ENCODE measurements around the gene RNASEH2B.

RNASEH2B gene

DNA sequence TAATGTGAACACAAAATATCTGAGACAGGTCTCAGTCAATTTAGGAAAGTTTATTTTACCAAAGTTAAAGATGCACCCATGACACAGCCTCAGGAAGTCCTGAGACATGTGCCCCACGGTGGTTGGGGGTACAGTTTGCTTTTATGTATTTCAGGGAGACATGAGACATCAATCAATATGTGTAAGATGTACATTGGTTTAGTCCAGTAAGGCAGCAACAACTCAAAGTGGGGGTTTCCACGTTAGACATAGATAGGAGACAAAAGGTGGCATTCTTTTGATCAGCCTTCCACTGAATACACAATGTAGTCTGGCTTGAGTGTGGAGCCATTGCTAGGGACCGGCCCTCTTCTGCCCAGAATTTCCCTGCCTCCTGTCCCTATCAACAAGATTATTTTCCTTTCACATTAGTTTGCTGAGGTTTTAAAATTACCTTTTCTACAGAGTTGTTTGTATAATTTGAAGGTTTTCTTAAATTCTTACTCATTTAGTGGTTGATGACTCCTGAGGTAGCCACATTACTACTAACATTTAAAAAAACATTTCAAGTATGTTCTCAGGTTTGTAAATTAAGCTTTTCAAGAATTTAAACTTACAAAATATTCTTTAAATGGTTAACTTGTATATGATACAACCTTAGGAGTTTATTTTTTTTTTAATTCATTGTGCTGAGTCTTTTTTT lies 33.2 kb downstream of the RNASEH2B start:
- no peaks in the 10 kb centered on the region for H3K4me1 ChIP-seq (ENCODE audit: control insufficient read depth, insufficient read depth, low read length)
- H3K9me3 ChIP-seq (ENCODE audit: control insufficient read depth, low read length), result peaks cover 1% of the 10 kb centered on the region
- no peak overlapping the region for H3K9ac ChIP-seq (ENCODE audit: low read length)
- DNase-seq (ENCODE audit: low read depth), result no peak
- H3K4me3 ChIP-seq (ENCODE audit: low read length), result no peak overlapping the region
- no peaks in the 10 kb centered on the region for H3K27me3 ChIP-seq (replicated peaks; ENCODE audit: control insufficient read depth, insufficient read depth, low read length)
- H3K36me3 ChIP-seq (ENCODE audit: control insufficient read depth, insufficient read depth, low read length, severe bottlenecking), result peaks cover 32% of the 10 kb centered on the region

- Histone ChIP-seq H3K4me1 (ENCODE audit: control insufficient read depth, insufficient read depth, low read length) (peaks cover 5% of the 10 kb centered on the region), H3K9me3 (ENCODE audit: control insufficient read depth, low read length) (no peaks in the 10 kb centered on the region), H3K4me3 (ENCODE audit: low read length) (no peak overlapping the region), H3K9ac (ENCODE audit: low read length) (no peak overlapping the region), H3K36me3 (ENCODE audit: control insufficient read depth, insufficient read depth, low read length, severe bottlenecking) (peaks cover 38% of the 10 kb centered on the region), H3K27me3 (replicated peaks; ENCODE audit: control insufficient read depth, insufficient read depth, low read length) (no peaks in the 10 kb centered on the region)
- no peak for DNase-seq (ENCODE audit: low read depth)
Measured at GRCh38 chr13:50945669-50946068, 36.1 kb downstream of the RNASEH2B start.

DNA sequence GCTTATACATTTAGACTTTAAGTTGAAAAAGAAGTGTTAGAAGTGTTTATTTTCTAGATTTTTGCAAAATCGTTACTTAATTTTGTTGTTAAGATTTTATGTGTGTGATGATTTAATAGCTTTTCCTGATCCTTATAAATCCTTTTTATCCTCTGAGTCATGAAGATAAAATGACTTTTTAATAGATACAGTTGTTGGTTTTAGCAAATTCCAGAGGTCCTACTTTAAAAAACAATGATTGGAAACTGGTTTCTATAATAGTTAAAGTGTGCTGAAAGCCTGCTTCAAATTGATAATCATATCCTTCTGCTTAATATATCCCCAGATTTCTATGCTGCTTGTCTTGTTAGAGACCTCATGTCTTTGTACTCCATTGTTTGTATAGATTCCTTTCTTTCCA lies 39.0 kb downstream of the RNASEH2B start:
- no peak overlapping the region for H3K9ac ChIP-seq (ENCODE audit: low read length)
- peaks cover 18% of the 10 kb centered on the region for H3K4me1 ChIP-seq (ENCODE audit: control insufficient read depth, insufficient read depth, low read length)
- no peaks in the 10 kb centered on the region for H3K27me3 ChIP-seq (replicated peaks; ENCODE audit: control insufficient read depth, insufficient read depth, low read length)
- H3K9me3 ChIP-seq (ENCODE audit: control insufficient read depth, low read length), result no peaks in the 10 kb centered on the region
- no peak for DNase-seq (ENCODE audit: low read depth)
- H3K4me3 ChIP-seq (ENCODE audit: low read length), result no peak overlapping the region
- H3K36me3 ChIP-seq (ENCODE audit: control insufficient read depth, insufficient read depth, low read length, severe bottlenecking), result peaks cover 24% of the 10 kb centered on the region

DNA sequence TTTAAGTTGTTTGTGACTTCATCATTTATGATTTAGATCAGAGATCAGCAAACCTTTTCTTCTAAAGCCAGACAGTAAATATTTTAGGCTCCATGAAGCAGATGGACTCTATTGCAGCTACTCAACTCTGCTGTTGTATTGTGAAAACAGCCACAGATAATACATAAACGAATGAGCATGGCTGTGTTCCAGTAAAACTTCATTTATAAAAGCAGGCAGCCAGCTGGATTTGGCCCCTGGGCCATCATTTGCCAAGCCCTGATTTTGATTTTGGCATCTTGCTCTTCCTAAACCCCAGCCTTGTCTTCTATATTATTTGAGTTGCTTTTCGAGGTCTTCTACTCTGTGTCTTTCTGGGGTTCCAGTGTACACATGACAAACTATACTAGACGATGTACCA lies 41.3 kb downstream of the RNASEH2B start:
- Histone ChIP-seq H3K9me3 (ENCODE audit: control insufficient read depth, low read length) (no peaks in the 10 kb centered on the region), H3K4me3 (ENCODE audit: low read length) (no peak overlapping the region), H3K4me1 (ENCODE audit: control insufficient read depth, insufficient read depth, low read length) (peaks cover 18% of the 10 kb centered on the region), H3K36me3 (ENCODE audit: control insufficient read depth, insufficient read depth, low read length, severe bottlenecking) (peaks cover 17% of the 10 kb centered on the region), H3K9ac (ENCODE audit: low read length) (no peak overlapping the region), H3K27me3 (replicated peaks; ENCODE audit: control insufficient read depth, insufficient read depth, low read length) (no peaks in the 10 kb centered on the region)
- no peak for DNase-seq (ENCODE audit: low read depth)

DNA sequence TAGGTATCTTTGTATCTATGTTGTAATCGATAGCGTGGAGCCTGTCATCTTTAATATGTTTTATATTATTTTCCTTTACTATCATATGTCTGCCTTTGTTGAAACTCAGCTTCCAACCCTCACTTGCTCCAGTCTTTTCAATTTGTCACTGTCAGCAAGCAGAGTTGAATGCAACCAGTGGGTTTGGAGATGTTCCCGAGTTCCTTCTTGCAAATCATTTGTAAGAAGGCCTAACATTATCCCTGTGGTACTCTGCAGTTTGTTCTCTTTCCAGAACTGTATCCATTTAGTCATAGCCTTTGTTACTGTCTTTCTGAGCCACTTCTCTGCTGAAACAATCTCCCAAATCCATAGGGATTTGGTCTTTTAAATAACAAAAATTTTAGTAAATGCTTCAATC lies 41.8 kb downstream of the RNASEH2B start:
- H3K9ac ChIP-seq (ENCODE audit: low read length), result no peak overlapping the region
- no peaks in the 10 kb centered on the region for H3K9me3 ChIP-seq (ENCODE audit: control insufficient read depth, low read length)
- DNase-seq (ENCODE audit: low read depth), result no peak
- H3K27me3 ChIP-seq (replicated peaks; ENCODE audit: control insufficient read depth, insufficient read depth, low read length), result no peaks in the 10 kb centered on the region
- H3K4me1 ChIP-seq (ENCODE audit: control insufficient read depth, insufficient read depth, low read length), result peaks cover 18% of the 10 kb centered on the region
- H3K36me3 ChIP-seq (ENCODE audit: control insufficient read depth, insufficient read depth, low read length, severe bottlenecking), result peaks cover 17% of the 10 kb centered on the region
- H3K4me3 ChIP-seq (ENCODE audit: low read length), result no peak overlapping the region

GRCh38 chr13:50955241-50955640 lies 45.6 kb downstream of the RNASEH2B start:
- Histone ChIP-seq H3K9me3 (ENCODE audit: control insufficient read depth, low read length) (no peaks in the 10 kb centered on the region), H3K4me1 (ENCODE audit: control insufficient read depth, insufficient read depth, low read length) (peaks cover 17% of the 10 kb centered on the region), H3K4me3 (ENCODE audit: low read length) (no peak overlapping the region), H3K9ac (ENCODE audit: low read length) (no peak overlapping the region), H3K36me3 (ENCODE audit: control insufficient read depth, insufficient read depth, low read length, severe bottlenecking) (peaks cover 10% of the 10 kb centered on the region), H3K27me3 (replicated peaks; ENCODE audit: control insufficient read depth, insufficient read depth, low read length) (no peaks in the 10 kb centered on the region)
- DNase-seq (ENCODE audit: low read depth), result no peak

DNA sequence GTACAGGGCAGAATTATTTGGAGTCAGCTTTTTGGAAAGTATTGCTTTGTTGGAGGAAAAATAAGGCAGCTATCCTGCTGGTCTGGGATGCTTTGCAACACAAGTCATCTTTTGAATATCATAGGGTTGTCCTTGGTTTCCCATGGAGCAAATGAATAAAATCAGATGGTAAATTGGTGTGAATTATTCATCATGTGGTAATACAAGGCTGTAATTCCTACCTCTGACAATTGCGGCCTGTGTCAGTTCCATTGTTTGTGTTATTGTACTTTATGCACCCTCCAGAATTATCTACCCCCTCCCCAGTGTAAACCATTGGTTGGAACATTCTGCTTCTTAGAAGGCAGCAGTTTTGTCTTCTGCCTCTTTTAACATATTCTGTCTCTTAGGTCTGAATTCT lies 46.2 kb downstream of the RNASEH2B start:
- H3K9me3 ChIP-seq (ENCODE audit: control insufficient read depth, low read length), result no peaks in the 10 kb centered on the region
- H3K36me3 ChIP-seq (ENCODE audit: control insufficient read depth, insufficient read depth, low read length, severe bottlenecking), result peaks cover 10% of the 10 kb centered on the region
- H3K27me3 ChIP-seq (replicated peaks; ENCODE audit: control insufficient read depth, insufficient read depth, low read length), result no peaks in the 10 kb centered on the region
- DNase-seq (ENCODE audit: low read depth), result no peak
- H3K4me3 ChIP-seq (ENCODE audit: low read length), result no peak overlapping the region
- H3K9ac ChIP-seq (ENCODE audit: low read length), result no peak overlapping the region
- peaks cover 11% of the 10 kb centered on the region for H3K4me1 ChIP-seq (ENCODE audit: control insufficient read depth, insufficient read depth, low read length)

DNA sequence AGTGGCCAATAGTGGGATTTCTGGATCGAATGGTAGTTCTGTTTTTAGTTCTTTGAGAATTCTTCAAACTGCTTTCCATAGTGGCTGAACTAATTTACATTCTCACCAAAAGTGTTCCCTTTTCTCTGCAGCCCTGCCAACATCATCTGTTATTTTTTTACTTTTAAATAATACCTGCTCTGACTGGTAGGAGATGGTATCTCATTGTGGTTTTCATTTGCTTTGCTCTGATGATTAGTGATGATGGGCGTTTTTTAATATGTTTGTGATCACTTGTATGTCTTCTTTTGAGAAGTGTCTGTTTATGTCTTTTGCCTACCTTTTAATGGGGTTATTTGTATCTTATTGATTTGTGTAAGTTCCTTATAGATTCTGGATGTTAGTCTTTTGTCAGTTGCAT lies 48.0 kb downstream of the RNASEH2B start:
- peaks cover 23% of the 10 kb centered on the region for H3K36me3 ChIP-seq (ENCODE audit: control insufficient read depth, insufficient read depth, low read length, severe bottlenecking)
- H3K9ac ChIP-seq (ENCODE audit: low read length), result no peak overlapping the region
- DNase-seq (ENCODE audit: low read depth), result no peak
- H3K4me1 ChIP-seq (ENCODE audit: control insufficient read depth, insufficient read depth, low read length), result no peaks in the 10 kb centered on the region
- no peak overlapping the region for H3K4me3 ChIP-seq (ENCODE audit: low read length)
- H3K27me3 ChIP-seq (replicated peaks; ENCODE audit: control insufficient read depth, insufficient read depth, low read length), result no peaks in the 10 kb centered on the region
- no peaks in the 10 kb centered on the region for H3K9me3 ChIP-seq (ENCODE audit: control insufficient read depth, low read length)

- no peaks in the 10 kb centered on the region for H3K27me3 ChIP-seq (replicated peaks; ENCODE audit: control insufficient read depth, insufficient read depth, low read length)
- DNase-seq (ENCODE audit: low read depth), result peak; percentile 4
- no peaks in the 10 kb centered on the region for H3K9me3 ChIP-seq (ENCODE audit: control insufficient read depth, low read length)
- no peaks in the 10 kb centered on the region for H3K4me1 ChIP-seq (ENCODE audit: control insufficient read depth, insufficient read depth, low read length)
- peaks cover 12% of the 10 kb centered on the region for H3K36me3 ChIP-seq (ENCODE audit: control insufficient read depth, insufficient read depth, low read length, severe bottlenecking)
- H3K9ac ChIP-seq (ENCODE audit: low read length), result no peak overlapping the region
- H3K4me3 ChIP-seq (ENCODE audit: low read length), result no peak overlapping the region
Measured at GRCh38 chr13:50969691-50970090, 60.1 kb downstream of the RNASEH2B start.

DNA sequence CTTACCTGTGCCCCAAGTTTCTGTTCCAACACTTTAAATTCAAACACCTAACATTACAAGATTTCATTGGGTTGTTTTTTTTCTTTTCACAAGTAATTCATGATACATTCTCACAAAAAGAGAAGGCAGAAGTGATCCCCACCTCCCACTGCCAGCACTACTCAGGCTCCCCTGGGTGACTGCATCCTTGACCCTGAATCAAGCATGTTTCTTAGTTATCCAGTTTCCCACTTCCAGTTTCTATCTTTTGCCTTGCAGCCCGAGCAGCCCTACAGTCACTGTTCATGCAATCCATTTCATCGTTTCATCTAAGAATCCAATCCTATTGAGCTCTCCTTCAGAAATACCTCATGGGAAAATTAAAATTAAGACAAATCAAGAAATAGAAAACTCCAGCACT lies 61.4 kb downstream of the RNASEH2B start:
- Histone ChIP-seq H3K27me3 (replicated peaks; ENCODE audit: control insufficient read depth, insufficient read depth, low read length) (no peaks in the 10 kb centered on the region), H3K4me1 (ENCODE audit: control insufficient read depth, insufficient read depth, low read length) (no peaks in the 10 kb centered on the region), H3K9me3 (ENCODE audit: control insufficient read depth, low read length) (no peaks in the 10 kb centered on the region), H3K4me3 (ENCODE audit: low read length) (no peak overlapping the region), H3K36me3 (ENCODE audit: control insufficient read depth, insufficient read depth, low read length, severe bottlenecking) (peaks cover 4% of the 10 kb centered on the region), H3K9ac (ENCODE audit: low read length) (no peak overlapping the region)
- DNase-seq (ENCODE audit: low read depth), result no peak

DNA sequence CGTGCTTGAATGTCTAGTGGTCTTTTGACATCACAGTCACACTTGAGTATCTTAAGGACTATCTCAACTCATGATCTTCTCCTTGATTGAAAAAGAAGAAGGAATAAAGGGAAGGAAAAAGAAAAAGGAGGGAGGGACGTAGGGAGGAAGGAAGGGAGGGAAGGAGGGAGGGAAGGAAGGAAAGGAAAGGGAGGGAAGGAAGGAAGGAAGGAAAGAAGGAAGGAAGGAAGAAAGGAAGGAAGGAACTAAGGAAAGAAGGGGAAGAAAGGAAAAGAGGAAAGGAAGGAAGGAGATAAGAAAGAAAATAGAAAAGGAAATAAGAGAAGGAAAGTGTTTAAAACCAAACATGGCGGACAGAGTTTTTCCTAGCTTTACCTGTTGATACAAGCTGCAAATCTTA lies 64.7 kb downstream of the RNASEH2B start:
- Histone ChIP-seq H3K4me3 (ENCODE audit: low read length) (no peak overlapping the region), H3K9me3 (ENCODE audit: control insufficient read depth, low read length) (no peaks in the 10 kb centered on the region), H3K36me3 (ENCODE audit: control insufficient read depth, insufficient read depth, low read length, severe bottlenecking) (peaks cover 6% of the 10 kb centered on the region), H3K27me3 (replicated peaks; ENCODE audit: control insufficient read depth, insufficient read depth, low read length) (no peaks in the 10 kb centered on the region), H3K9ac (ENCODE audit: low read length) (no peak overlapping the region), H3K4me1 (ENCODE audit: control insufficient read depth, insufficient read depth, low read length) (peaks cover 10% of the 10 kb centered on the region)
- no peak for DNase-seq (ENCODE audit: low read depth)

DNA sequence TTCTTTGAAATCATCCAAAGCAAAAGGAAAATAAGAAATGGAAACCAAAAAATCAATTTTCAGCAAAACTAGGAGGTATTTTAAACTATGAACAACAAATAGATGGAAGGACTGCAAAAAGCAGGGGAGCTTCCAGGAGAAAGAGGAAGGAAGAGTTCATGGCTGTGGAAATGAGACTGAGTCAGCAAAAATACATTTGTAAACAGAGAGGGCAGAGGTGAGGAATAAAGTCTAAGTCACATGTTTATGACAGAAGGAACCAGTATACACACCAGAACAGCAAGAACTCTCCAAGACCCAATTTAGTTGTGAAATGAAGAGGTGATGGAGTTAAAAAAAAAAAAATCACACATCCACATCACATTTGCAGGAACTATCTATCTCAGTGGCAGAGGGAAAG lies 69.6 kb downstream of the RNASEH2B start:
- Histone ChIP-seq H3K9me3 (ENCODE audit: control insufficient read depth, low read length) (no peaks in the 10 kb centered on the region), H3K27me3 (replicated peaks; ENCODE audit: control insufficient read depth, insufficient read depth, low read length) (no peaks in the 10 kb centered on the region), H3K9ac (ENCODE audit: low read length) (no peak overlapping the region), H3K36me3 (ENCODE audit: control insufficient read depth, insufficient read depth, low read length, severe bottlenecking) (peaks cover 6% of the 10 kb centered on the region), H3K4me3 (ENCODE audit: low read length) (no peak overlapping the region), H3K4me1 (ENCODE audit: control insufficient read depth, insufficient read depth, low read length) (peaks cover 14% of the 10 kb centered on the region)
- DNase-seq (ENCODE audit: low read depth), result no peak

Data from adipocyte (in vitro differentiated cells).